Cardiac muscle cell (in vitro differentiated cells and primary cell): ENCODE measurements around the gene KCNQ2. TPM values are rescaled to one million over a fixed set of nuclear protein-coding genes. Genes with fewer than 3 reads are reported as not detected.

Source experiments
- DNase-seq, 2 donors: peaks; one replicate each; pipeline versions ENCODE4 v3.0.0 to v3.0.0-alpha.2; 2010 to 2017; ENCODE audit warnings: low read depth in 1 of 2, low spot score in 1 of 2
- H3K27ac ChIP-seq: fragments of 200-600 bp; sonication (generic); 2 replicates; pipeline ENCODE4 v1.5.1; 2016
- H3K27me3 ChIP-seq: fragments of 200-600 bp; sonication (generic); 2 replicates; pipeline ENCODE4 v1.6.0; 2016; ENCODE audit warnings: control low read depth
- H3K36me3 ChIP-seq: fragments of 200-600 bp; sonication (generic); 2 replicates; pipeline ENCODE4 v1.5.1; 2016; ENCODE audit warnings: control low read depth
- H3K4me1 ChIP-seq: fragments of 200-600 bp; sonication (generic); 2 replicates; pipeline ENCODE4 v1.8.1; 2017; ENCODE audit warnings: low read depth, mild to moderate bottlenecking, mixed run types
- H3K4me3 ChIP-seq: fragments of 200-600 bp; sonication (generic); 2 replicates; pipeline ENCODE4 v1.5.1; 2016; ENCODE audit warnings: mild to moderate bottlenecking
- H3K9me3 ChIP-seq: fragments of 200-600 bp; sonication (generic); 2 replicates; pipeline ENCODE4 v1.5.1; 2017; ENCODE audit warnings: low read depth, mild to moderate bottlenecking, control low read depth
- CTCF ChIP-seq: IDR thresholded peaks from 2 replicates; pipeline ENCODE4 v1.5.1; 2012; ENCODE audit warnings: low read depth, mild to moderate bottlenecking, low read length
- polyA plus RNA-seq: library from polyadenylated mRNA; unstranded; fragments of >200 nt; fragmentation: Nextera tagmentation; extraction: Ambion mirVana; gene quantifications from 2 replicates; pipeline ENCODE4 v1.2.1, GENCODE V29; 2016
- total RNA-seq: library from RNA; depleted of rRNA; stranded (reverse); fragments of >200 nt; gene quantifications from 2 replicates; pipeline ENCODE4 v1.2.3, GENCODE V29; 2016

The KCNQ2 gene
- total and polyA plus RNA-seq, 2 experiments from 2014 or later: 13.7 to 18.6 TPM

- Histone ChIP-seq H3K27me3 (no peaks in the 10 kb centered on the region), H3K4me1 (peaks cover 31% of the 10 kb centered on the region), H3K27ac (no peak overlapping the region), H3K4me3 (no peak overlapping the region), H3K36me3 (no peaks in the 10 kb centered on the region), H3K9me3 (no peaks in the 10 kb centered on the region)
- no peak for TF ChIP-seq CTCF
- no peak for DNase-seq
Observed at GRCh38 chr20:63504642-63505041, 32.2 kb upstream of the KCNQ2 start.

GRCh38 chr20:63503524-63503923 lies 31.1 kb upstream of the KCNQ2 start:
- no peak overlapping the region for H3K4me3 ChIP-seq
- H3K9me3 ChIP-seq: no peaks in the 10 kb centered on the region
- DNase-seq: no peak
- TF ChIP-seq CTCF: no peak
- no peaks in the 10 kb centered on the region for H3K36me3 ChIP-seq
- H3K4me1 ChIP-seq: peaks cover 34% of the 10 kb centered on the region
- H3K27me3 ChIP-seq: no peaks in the 10 kb centered on the region
- no peak overlapping the region for H3K27ac ChIP-seq

- H3K27ac ChIP-seq: peak overlapping the region; percentile 62
- no peaks in the 10 kb centered on the region for H3K27me3 ChIP-seq
- no peak overlapping the region for H3K4me3 ChIP-seq
- TF ChIP-seq CTCF: no peak
- no peak for DNase-seq
- peaks cover 36% of the 10 kb centered on the region for H3K4me1 ChIP-seq
- H3K9me3 ChIP-seq: no peaks in the 10 kb centered on the region
- H3K36me3 ChIP-seq: no peaks in the 10 kb centered on the region
Observed at GRCh38 chr20:63502671-63503172, 30.3 kb upstream of the KCNQ2 start.

GRCh38 chr20:63501818-63502670 lies 29.6 kb upstream of the KCNQ2 start:
- no peak for TF ChIP-seq CTCF
- Histone ChIP-seq H3K27me3 (no peaks in the 10 kb centered on the region), H3K9me3 (no peaks in the 10 kb centered on the region), H3K27ac (peak overlapping the region; percentile 62), H3K4me1 (peaks cover 43% of the 10 kb centered on the region), H3K4me3 (no peak overlapping the region), H3K36me3 (no peaks in the 10 kb centered on the region)
- DNase-seq: peak in 1 of 2 donors; percentile 94

- no peak for DNase-seq
Observed at GRCh38 chr20:63500902-63501817, 28.7 kb upstream of the KCNQ2 start.

More at GRCh38 chr20:63500902-63501817, 28.7 kb upstream of the KCNQ2 start:
- H3K36me3 ChIP-seq: no peaks in the 10 kb centered on the region
- peaks cover 51% of the 10 kb centered on the region for H3K4me1 ChIP-seq
- H3K9me3 ChIP-seq: no peaks in the 10 kb centered on the region
- no peak for TF ChIP-seq CTCF
- H3K27ac ChIP-seq: peak overlapping the region; percentile 62
- no peaks in the 10 kb centered on the region for H3K27me3 ChIP-seq
- no peak overlapping the region for H3K4me3 ChIP-seq
